Stomach (tissue), 4 donors: ENCODE data around the gene CTAGE4.

Experiments
- CTCF ChIP-seq, 7 experiments: fragments of 450-650 bp in 4 of 7; fragments of 200-600 bp in 3 of 7; sonication (generic) in 3 of 7; IDR thresholded peaks; one replicate each; pipeline ENCODE4 v1.5.1; 2016 to 2019; ENCODE audit warnings: antibody characterized with exemption in 7 of 7, control low read depth in 2 of 7, mild to moderate bottlenecking in 1 of 7
- POLR2AphosphoS5 ChIP-seq, 3 donors: sonication (generic); formaldehyde crosslinking; IDR thresholded peaks; one replicate each; pipeline ENCODE4 v1.6.1; 2016; ENCODE audit warnings: antibody characterized with exemption in 3 of 3

- TF ChIP-seq CTCF (IDR thresholded peaks at IDR 0.05) (no peak), POLR2AphosphoS5 (IDR thresholded peaks at IDR 0.05) (no peak)
These were observed 38.8 kb upstream of the CTAGE4 start for GRCh38 chr7:144144426-144144825.
